ENCODE data around the gene ERP44.
"Not testable (repeated sequence)": the region's sequence is repeated elsewhere in the genome, so short reads cannot be mapped to it uniquely, and the experiment has no call there.

Gene ERP44

GRCh38 chr9:100067990-100068389, 30.8 kb downstream of the ERP44 start:
- DNase-seq (ENCODE audit: low spot score) = not testable (repeated sequence)

- DNase-seq (ENCODE audit: low spot score) = no peak
Measured at GRCh38 chr9:100066539-100066938, 32.3 kb downstream of the ERP44 start.

GRCh38 chr9:100064872-100065581, 33.8 kb downstream of the ERP44 start:
- no peak for DNase-seq (ENCODE audit: low spot score)

GRCh38 chr9:100063185-100063584, 35.6 kb downstream of the ERP44 start:
- no peak for DNase-seq (ENCODE audit: low spot score)

GRCh38 chr9:100062683-100063082, 36.1 kb downstream of the ERP44 start:
- DNase-seq (ENCODE audit: low spot score) = not testable (repeated sequence)

- no peak for DNase-seq (ENCODE audit: low spot score)
Measured at GRCh38 chr9:100058699-100059579, 39.9 kb downstream of the ERP44 start.

GRCh38 chr9:100057624-100058023, 41.2 kb downstream of the ERP44 start:
- DNase-seq (ENCODE audit: low spot score) = no peak

GRCh38 chr9:100056561-100056960, 42.2 kb downstream of the ERP44 start:
- no peak for DNase-seq (ENCODE audit: low spot score)

GRCh38 chr9:100052375-100052774, 46.4 kb downstream of the ERP44 start:
- no peak for DNase-seq (ENCODE audit: low spot score)

GRCh38 chr9:100049551-100049950, 49.2 kb downstream of the ERP44 start:
- no peak for DNase-seq (ENCODE audit: low spot score)

GRCh38 chr9:100038472-100038871, 60.3 kb downstream of the ERP44 start:
- DNase-seq (ENCODE audit: low spot score) = no peak

GRCh38 chr9:100033877-100034551, 64.8 kb downstream of the ERP44 start:
- no peak for DNase-seq (ENCODE audit: low spot score)

GRCh38 chr9:100030548-100030947, 68.3 kb downstream of the ERP44 start:
- no peak for DNase-seq (ENCODE audit: low spot score)

GRCh38 chr9:100029251-100029650, 69.5 kb downstream of the ERP44 start:
- no peak for DNase-seq (ENCODE audit: low spot score)

- peak; percentile 77 for DNase-seq (ENCODE audit: low spot score)
Measured at GRCh38 chr9:100028201-100028784, 70.5 kb downstream of the ERP44 start.

GRCh38 chr9:100027543-100027942, 71.3 kb downstream of the ERP44 start:
- no peak for DNase-seq (ENCODE audit: low spot score)

GRCh38 chr9:100021931-100022330, 76.9 kb downstream of the ERP44 start:
- DNase-seq (ENCODE audit: low spot score) = no peak

- DNase-seq (ENCODE audit: low spot score) = no peak
Measured at GRCh38 chr9:100020121-100020795, 78.5 kb downstream of the ERP44 start.

- no peak for DNase-seq (ENCODE audit: low spot score)
Measured at GRCh38 chr9:100019541-100019940, 79.3 kb downstream of the ERP44 start.

GRCh38 chr9:100014846-100015245, 84.0 kb downstream of the ERP44 start:
- no peak for DNase-seq (ENCODE audit: low spot score)

- DNase-seq (ENCODE audit: low spot score) = no peak
Measured at GRCh38 chr9:100013573-100013972, 85.2 kb downstream of the ERP44 start.

- no peak for DNase-seq (ENCODE audit: low spot score)
Measured at GRCh38 chr9:100012279-100012678, 86.5 kb downstream of the ERP44 start.

All from ecto neural progenitor cell (in vitro differentiated cells).